ENCODE results near the gene PEX16.

DNA sequence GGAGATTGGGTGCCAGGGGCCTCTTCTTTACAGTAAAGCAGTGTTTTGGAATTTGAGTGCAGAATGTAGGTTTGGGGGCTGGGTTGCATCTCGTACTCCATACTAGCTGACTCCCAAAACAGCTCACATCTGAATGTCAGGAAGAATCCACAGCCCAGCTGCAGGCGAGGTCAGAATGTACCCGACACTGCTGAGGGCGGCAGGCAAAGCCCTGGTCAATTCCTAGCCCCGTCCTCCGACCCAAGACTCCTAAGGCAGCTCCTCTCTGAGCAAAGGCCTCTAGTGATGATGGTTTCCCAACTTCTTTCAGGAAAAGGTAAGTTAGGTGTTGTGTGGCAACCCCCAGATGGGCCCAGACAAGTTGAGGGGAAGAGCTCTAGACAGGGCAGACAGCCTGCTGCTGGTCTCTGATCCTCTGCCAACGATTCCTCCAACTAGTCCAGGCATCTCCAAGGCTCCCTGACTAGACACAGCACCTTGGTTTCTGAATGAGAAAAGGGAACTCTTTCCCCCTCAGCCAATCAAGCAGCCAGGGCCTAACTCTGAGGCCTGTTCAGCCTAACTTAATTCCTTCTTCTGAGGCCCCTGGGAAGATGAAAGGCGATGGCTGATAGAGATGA, 13.4 kb upstream of the PEX16 start:
- TF ChIP-seq, protein P1, sequence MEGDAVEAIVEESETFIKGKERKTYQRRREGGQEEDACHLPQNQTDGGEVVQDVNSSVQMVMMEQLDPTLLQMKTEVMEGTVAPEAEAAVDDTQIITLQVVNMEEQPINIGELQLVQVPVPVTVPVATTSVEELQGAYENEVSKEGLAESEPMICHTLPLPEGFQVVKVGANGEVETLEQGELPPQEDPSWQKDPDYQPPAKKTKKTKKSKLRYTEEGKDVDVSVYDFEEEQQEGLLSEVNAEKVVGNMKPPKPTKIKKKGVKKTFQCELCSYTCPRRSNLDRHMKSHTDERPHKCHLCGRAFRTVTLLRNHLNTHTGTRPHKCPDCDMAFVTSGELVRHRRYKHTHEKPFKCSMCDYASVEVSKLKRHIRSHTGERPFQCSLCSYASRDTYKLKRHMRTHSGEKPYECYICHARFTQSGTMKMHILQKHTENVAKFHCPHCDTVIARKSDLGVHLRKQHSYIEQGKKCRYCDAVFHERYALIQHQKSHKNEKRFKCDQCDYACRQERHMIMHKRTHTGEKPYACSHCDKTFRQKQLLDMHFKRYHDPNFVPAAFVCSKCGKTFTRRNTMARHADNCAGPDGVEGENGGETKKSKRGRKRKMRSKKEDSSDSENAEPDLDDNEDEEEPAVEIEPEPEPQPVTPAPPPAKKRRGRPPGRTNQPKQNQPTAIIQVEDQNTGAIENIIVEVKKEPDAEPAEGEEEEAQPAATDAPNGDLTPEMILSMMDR (conservative IDR thresholded peaks at IDR 0.05 in 1 of 2, IDR thresholded peaks at IDR 0.05 in 1 of 2; ENCODE audit: extremely low read depth in 1 of 2, insufficient read depth in 1 of 2, low read depth in 1 of 2, low read length in 2 of 2) = no peak
- TF ChIP-seq EZH2 (IDR thresholded peaks at IDR 0.05; ENCODE audit: borderline replicate concordance, low read length) = no peak
